ENCODE measurements around the gene EPB41L3.
"Not testable (repeated sequence)": the region's sequence is repeated elsewhere in the genome, so short reads cannot be mapped to it uniquely, and the experiment has no call there.

Gene EPB41L3

DNA sequence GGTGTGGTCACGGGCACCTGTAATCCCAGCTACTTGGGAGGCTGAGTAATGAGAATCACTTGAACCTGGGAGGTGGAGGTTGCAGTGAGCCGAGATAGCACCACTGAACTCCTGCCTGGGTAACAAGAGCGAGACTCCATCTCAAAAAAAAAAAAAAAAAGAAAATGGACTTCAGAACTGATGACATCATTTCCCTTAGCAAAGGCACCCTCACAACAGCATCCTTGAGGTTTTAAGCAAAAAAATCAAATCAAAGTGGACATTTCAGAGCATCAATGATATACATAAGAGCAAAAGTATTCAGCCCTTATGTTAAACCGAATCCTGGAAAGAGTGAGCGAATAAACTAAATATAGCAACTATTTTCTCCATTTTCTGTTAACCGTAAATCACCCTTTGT is 45.3 kb downstream of the EPB41L3 start:
- no peak for DNase-seq (ENCODE audit: low read depth, low spot score)

DNA sequence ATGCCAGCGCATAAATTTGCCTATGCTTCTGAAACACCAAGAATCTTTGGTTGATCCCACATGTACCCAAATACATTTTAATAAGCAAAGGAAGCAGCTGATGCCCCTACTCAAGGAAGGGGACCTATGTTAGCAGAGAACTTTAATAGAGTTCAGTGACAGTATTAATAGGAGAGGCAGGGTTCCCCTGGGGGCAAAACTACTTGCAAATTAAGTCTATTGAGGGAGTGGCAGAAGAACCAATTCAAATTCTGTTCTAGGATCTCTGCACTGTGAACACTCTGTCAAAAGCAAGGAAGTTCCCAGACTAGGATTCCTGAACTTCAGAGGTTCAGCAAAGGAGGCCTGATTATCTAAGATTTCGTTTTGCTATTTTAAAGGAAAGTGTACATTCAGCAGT is 47.5 kb downstream of the EPB41L3 start:
- no peak for DNase-seq (ENCODE audit: low read depth, low spot score)

DNA sequence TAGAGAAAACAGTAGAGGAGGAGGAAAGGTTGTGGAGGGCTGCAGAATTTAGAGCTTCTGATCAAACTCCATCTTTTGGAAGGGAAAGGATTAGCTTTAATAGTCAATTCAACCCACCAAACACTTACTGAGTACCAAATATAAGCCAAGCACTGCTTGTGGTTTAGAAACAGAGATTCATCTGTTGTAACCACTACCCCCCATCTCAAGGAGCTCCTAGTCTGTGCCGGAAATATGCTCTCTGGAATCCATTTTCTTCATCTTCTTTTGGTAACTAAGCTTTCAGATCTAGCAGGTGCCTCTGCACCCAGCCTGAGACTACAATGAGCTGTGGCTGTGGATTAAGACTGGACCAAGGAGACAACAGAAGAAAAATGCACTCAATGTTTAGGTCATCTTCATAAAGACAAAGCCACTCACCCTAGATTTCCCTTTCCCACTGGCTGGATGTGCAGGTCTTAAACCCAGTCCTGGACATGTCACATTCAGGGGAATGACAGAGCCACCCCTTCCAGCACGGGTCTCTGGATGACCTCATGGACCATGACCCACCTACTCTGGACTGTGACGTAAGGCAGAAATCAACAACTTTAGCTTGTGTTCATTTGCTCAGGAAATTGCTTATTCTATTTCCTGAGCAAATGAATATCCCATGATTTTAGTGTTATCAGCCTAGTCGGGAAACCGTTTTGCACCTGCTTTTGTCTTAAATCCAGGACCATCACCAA is 52.9 kb downstream of the EPB41L3 start:
- DNase-seq (ENCODE audit: low read depth, low spot score) = no peak

- DNase-seq (ENCODE audit: low read depth, low spot score) = no peak
These were observed 55.0 kb downstream of the EPB41L3 start for GRCh38 chr18:5488844-5489243.

DNA sequence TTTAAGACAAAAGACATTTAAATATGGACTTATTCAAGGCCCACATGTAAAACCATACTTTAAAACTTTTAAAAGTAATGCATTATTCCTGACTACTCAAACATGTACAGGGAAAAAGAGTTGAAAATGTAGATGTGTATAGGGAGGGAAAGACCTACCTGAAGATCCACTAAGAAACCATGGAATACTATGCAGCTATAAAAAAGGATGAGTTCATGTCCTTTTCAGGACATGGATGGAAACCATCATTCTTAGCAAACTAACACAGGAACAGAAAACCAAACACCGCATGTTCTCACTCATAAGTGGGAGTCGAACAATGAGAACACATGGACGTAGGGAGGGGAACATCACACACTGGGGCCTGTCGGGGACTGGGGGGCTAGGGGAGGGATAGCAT is 55.8 kb downstream of the EPB41L3 start:
- DNase-seq (ENCODE audit: low read depth, low spot score) = not testable (repeated sequence)

DNA sequence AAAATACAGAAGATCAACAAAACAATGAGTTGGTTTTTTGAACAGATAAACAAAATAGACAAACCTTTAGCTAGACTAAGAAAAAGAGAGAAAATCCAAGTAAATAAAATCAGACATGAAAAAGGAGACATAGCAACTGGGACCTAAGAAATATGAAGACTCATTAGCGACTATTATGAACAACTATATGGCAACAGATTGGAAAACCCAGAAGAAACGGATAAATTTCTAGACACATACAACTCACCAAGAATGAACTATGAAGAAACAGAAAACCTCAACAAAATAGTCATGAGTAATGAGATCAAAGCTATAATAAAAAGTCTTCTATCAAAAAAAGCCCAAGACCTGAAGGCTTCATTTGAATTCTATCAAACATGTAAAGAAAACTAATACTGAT is 59.3 kb downstream of the EPB41L3 start:
- no peak for DNase-seq (ENCODE audit: low read depth, low spot score)

- no peak for DNase-seq (ENCODE audit: low read depth, low spot score)
These were observed 62.2 kb downstream of the EPB41L3 start for GRCh38 chr18:5481621-5482020.

- no peak for DNase-seq (ENCODE audit: low read depth, low spot score)
These were observed 65.5 kb downstream of the EPB41L3 start for GRCh38 chr18:5478261-5478660.

GRCh38 chr18:5476961-5477800 is 66.6 kb downstream of the EPB41L3 start:
- no peak for DNase-seq (ENCODE audit: low read depth, low spot score)

GRCh38 chr18:5475267-5475666 is 68.5 kb downstream of the EPB41L3 start:
- no peak for DNase-seq (ENCODE audit: low read depth, low spot score)

DNA sequence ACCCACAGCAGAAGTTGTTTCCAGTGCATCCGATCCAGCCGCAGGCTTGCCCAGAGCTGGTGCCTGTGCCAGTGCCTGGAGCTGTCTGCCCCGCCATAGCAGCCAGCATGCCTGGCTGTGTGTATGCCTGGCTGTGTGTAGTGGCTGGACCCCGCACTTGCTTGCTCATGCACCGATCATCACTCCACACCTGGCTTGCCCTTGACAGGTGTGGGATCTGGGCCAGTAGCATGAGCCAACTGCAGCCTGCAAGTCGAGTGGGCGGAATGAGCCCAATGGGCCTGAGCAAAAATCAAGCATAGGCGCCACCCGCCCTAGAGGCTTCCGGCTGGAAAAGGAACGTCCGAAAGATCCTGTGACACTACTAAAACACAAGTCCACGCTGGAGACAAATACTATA is 74.5 kb downstream of the EPB41L3 start:
- no peak for DNase-seq (ENCODE audit: low read depth, low spot score)

GRCh38 chr18:5468394-5468793 is 75.4 kb downstream of the EPB41L3 start:
- no peak for DNase-seq (ENCODE audit: low read depth, low spot score)

DNA sequence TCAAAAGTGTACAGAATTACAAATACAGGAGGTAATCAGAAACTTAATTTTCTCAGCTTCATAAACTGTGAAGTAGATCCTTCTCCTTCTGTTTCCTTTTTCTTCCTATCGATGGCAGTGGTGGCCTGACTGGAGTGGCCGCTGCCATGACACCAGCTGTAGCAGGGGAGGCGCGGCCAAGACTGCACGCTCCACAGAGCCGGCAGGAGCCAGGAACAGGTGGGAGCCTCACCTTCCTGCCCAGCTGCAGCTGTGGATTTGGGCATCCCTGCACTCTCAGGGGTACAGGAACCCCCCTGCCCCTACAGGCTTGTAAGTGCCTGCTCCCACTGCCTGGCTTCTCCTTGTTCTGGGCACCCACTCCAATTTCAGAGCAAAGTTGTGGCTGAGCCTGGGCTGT is 76.1 kb downstream of the EPB41L3 start:
- DNase-seq (ENCODE audit: low read depth, low spot score) = no peak

DNA sequence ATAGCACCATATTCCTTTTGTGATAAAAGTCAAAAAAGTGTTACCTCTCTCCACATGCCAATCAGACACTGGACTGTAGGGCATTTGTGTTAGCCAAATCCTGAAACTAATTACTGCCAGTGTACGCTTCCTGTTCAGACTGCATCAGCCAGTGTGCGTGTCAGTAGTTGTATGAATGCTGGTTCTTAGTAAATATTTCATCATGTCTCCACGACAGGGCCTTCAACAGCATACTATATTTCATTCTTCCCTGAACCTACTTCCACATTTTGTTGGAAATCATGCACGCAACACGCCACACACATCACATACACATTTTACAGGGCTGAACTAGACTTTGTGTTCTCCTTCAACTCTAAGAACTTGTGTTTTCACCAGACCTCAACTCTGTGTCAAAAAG is 77.5 kb downstream of the EPB41L3 start:
- no peak for DNase-seq (ENCODE audit: low read depth, low spot score)

- no peak for DNase-seq (ENCODE audit: low read depth, low spot score)
These were observed 79.5 kb downstream of the EPB41L3 start for GRCh38 chr18:5464251-5464650.

- DNase-seq (ENCODE audit: low read depth, low spot score) = no peak
These were observed 80.0 kb downstream of the EPB41L3 start for GRCh38 chr18:5463831-5464230.

GRCh38 chr18:5463390-5463789 is 80.4 kb downstream of the EPB41L3 start:
- DNase-seq (ENCODE audit: low read depth, low spot score) = no peak

GRCh38 chr18:5462227-5462626 is 81.6 kb downstream of the EPB41L3 start:
- no peak for DNase-seq (ENCODE audit: low read depth, low spot score)

- DNase-seq (ENCODE audit: low read depth, low spot score) = no peak
These were observed 82.8 kb downstream of the EPB41L3 start for GRCh38 chr18:5461041-5461440.

DNA sequence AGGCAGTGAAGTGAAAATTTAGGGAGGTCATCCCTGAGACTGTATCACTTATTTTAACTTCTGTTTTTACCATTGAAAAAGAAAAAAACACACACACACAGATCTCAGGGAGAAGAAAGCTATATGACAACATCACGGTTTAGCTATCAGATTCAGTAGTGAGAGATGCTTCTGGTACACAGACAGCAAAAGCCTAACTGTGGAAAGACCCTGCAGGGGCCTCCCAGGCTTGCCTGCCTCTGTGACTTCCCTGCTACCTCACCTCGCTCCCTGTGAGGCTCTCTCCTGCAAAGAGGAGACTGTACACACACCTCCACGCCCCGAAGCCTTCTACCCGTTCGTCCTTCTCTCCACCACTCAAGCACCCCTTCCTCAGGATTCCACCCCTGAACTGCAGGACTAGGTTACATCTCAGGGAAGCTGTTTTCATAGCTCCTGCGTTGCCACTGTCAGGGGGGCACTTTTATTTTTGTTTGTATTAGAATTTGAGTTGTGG is 86.3 kb downstream of the EPB41L3 start:
- no peak for DNase-seq (ENCODE audit: low read depth, low spot score)

GRCh38 chr18:5456577-5457461 is 87.0 kb downstream of the EPB41L3 start:
- no peak for DNase-seq (ENCODE audit: low read depth, low spot score)

GRCh38 chr18:5455674-5456073 is 88.1 kb downstream of the EPB41L3 start:
- DNase-seq (ENCODE audit: low read depth, low spot score) = no peak
